Astrocyte (in vitro differentiated cells and primary cell): ENCODE results near the gene SCRN1. TPM values are rescaled to one million over a fixed set of nuclear protein-coding genes. Genes with fewer than 3 reads are reported as not detected.
"Not testable (repeated sequence)": the region's sequence is repeated elsewhere in the genome, so short reads cannot be mapped to it uniquely, and the experiment has no call there.

Source experiments
- DNase-seq: peaks from one replicate; pipeline ENCODE4 v3.0.0-alpha.2; 2010; ENCODE audit warnings: low read depth
- FAIRE-seq: peaks from 2 replicates; lab custom pipeline; 2011; peaks lifted over from hg19 to GRCh38; lab: Jason Lieb, UNC
- H2AFZ ChIP-seq: 2 replicates; pipeline ENCODE4 v1.6.0; 2012; ENCODE audit warnings: low read depth, low read length, inconsistent platforms
- H3K27ac ChIP-seq: 2 replicates; pipeline ENCODE4 v1.5.1; 2011; ENCODE audit warnings: low read depth, low read length, inconsistent platforms
- H3K27me3 ChIP-seq: 2 replicates; pipeline ENCODE4 v1.6.0; 2011; ENCODE audit warnings: low read length, inconsistent platforms; ENCODE audit not compliant: insufficient read depth
- H3K36me3 ChIP-seq: 2 replicates; pipeline ENCODE4 v1.5.1; 2011; ENCODE audit warnings: low read length, inconsistent platforms; ENCODE audit not compliant: insufficient read depth
- H3K4me1 ChIP-seq: 2 replicates; pipeline ENCODE4 v1.5.1; 2011; ENCODE audit warnings: low read length, inconsistent platforms; ENCODE audit not compliant: insufficient read depth
- H3K4me2 ChIP-seq: 2 replicates; pipeline ENCODE4 v1.6.0; 2012; ENCODE audit warnings: low read length, inconsistent platforms
- H3K4me3 ChIP-seq: 2 replicates; pipeline ENCODE4 v1.5.1; 2011; ENCODE audit warnings: low read depth, mild to moderate bottlenecking, low read length, inconsistent platforms; ENCODE audit not compliant: insufficient read depth
- H3K79me2 ChIP-seq: 2 replicates; pipeline ENCODE4 v1.6.0; 2012; ENCODE audit warnings: mild to moderate bottlenecking, low read length, inconsistent platforms; ENCODE audit not compliant: insufficient read depth
- H3K9ac ChIP-seq: 2 replicates; pipeline ENCODE4 v1.6.0; 2012; ENCODE audit warnings: mild to moderate bottlenecking, low read length, inconsistent platforms
- H3K9me3 ChIP-seq: 2 replicates; pipeline ENCODE4 v1.5.1; 2012; ENCODE audit warnings: low read depth, mild to moderate bottlenecking, low read length, inconsistent platforms; ENCODE audit not compliant: insufficient read depth
- H4K20me1 ChIP-seq: 2 replicates; pipeline ENCODE4 v1.6.0; 2012; ENCODE audit warnings: low read length, inconsistent platforms; ENCODE audit not compliant: insufficient read depth
- H3K27ac Mint-ChIP-seq: one replicate; pipeline ENCODE4 v1.8.0; 2021; ENCODE audit warnings: mild to moderate bottlenecking, mixed read lengths; ENCODE audit not compliant: unreplicated experiment
- H3K27me3 Mint-ChIP-seq: one replicate; pipeline ENCODE4 v1.8.0; 2021; ENCODE audit warnings: low read depth, mixed read lengths; ENCODE audit not compliant: unreplicated experiment
- H3K36me3 Mint-ChIP-seq: one replicate; pipeline ENCODE4 v1.8.0; 2021; ENCODE audit warnings: low read depth, mixed read lengths; ENCODE audit not compliant: unreplicated experiment
- H3K4me1 Mint-ChIP-seq: one replicate; pipeline ENCODE4 v1.8.0; 2021; ENCODE audit warnings: low read depth, mixed read lengths; ENCODE audit not compliant: unreplicated experiment
- H3K4me3 Mint-ChIP-seq: one replicate; pipeline ENCODE4 v1.8.0; 2021; ENCODE audit warnings: mild to moderate bottlenecking, moderate library complexity, mixed read lengths; ENCODE audit not compliant: unreplicated experiment
- H3K9me3 Mint-ChIP-seq: one replicate; pipeline ENCODE4 v1.8.0; 2021; ENCODE audit warnings: mild to moderate bottlenecking, mixed read lengths; ENCODE audit not compliant: unreplicated experiment
- EZH2 ChIP-seq: IDR thresholded peaks from 2 replicates; pipeline ENCODE4 v1.6.1; 2012; ENCODE audit warnings: mild to moderate bottlenecking, low read length, inconsistent platforms; ENCODE audit not compliant: insufficient read depth
- total RNA-seq: library from RNA; stranded (reverse); gene quantifications from 2 replicates; pipeline ENCODE4 v1.2.1, GENCODE V29; 2021
- TF ChIP-seq, protein P1 (sequence below): IDR thresholded peaks from 2 replicates; pipeline ENCODE4 v1.5.1; 2011; ENCODE audit warnings: low read depth, mild to moderate bottlenecking, inconsistent platforms, low read length, moderate library complexity; ENCODE audit not compliant: insufficient read depth

The SCRN1 gene
- total RNA-seq, 1 donor from 2014 or later: 116 TPM

DNA sequence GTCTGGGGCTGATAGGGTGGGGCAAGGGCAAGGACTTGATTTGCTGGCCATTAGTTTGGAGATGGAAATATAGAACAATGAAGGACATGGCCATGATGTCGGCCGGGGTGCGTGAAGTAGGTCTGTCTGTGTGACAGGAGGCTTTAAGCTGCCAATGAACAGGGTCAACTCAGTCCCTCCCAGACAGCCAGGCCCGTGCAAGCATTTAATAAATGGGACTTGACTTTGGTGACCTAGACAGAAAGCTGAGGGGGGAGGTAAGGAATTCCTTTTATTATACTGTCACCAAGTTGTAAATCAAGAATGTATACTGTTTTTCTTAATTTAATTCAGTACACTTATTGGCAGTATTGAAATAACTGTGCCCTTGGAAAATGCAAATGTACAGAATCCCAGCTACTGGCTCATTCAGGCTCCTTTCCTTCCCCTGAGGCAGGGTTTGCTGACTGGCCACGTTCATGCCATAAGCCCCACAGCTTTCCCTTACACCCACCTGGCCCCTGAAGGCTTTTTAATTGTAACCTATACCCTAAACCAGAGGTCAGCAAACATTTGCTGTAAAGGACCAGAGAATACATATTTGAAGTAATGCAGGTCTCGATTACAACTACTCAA lies 96.1 kb downstream of the SCRN1 start:
- H3K9me3 ChIP-seq: no peaks in the 10 kb centered on the region
- Mint-ChIP-seq H3K9me3 (peaks cover 5% of the 10 kb centered on the region), H3K27me3 (peaks cover 15% of the 10 kb centered on the region), H3K27ac (no peak overlapping the region), H3K4me3 (no peak overlapping the region), H3K36me3 (peaks cover 8% of the 10 kb centered on the region), H3K4me1 (no peaks in the 10 kb centered on the region)
- H3K4me2 ChIP-seq: no peak overlapping the region
- H3K4me3 ChIP-seq: no peak overlapping the region
- no peak overlapping the region for H3K9ac ChIP-seq
- H3K79me2 ChIP-seq: no peaks in the 10 kb centered on the region
- H3K36me3 ChIP-seq: no peaks in the 10 kb centered on the region
- peaks cover 4% of the 10 kb centered on the region for H3K27me3 ChIP-seq
- FAIRE-seq: no peak
- TF ChIP-seq EZH2: no peak
- TF ChIP-seq, protein P1, sequence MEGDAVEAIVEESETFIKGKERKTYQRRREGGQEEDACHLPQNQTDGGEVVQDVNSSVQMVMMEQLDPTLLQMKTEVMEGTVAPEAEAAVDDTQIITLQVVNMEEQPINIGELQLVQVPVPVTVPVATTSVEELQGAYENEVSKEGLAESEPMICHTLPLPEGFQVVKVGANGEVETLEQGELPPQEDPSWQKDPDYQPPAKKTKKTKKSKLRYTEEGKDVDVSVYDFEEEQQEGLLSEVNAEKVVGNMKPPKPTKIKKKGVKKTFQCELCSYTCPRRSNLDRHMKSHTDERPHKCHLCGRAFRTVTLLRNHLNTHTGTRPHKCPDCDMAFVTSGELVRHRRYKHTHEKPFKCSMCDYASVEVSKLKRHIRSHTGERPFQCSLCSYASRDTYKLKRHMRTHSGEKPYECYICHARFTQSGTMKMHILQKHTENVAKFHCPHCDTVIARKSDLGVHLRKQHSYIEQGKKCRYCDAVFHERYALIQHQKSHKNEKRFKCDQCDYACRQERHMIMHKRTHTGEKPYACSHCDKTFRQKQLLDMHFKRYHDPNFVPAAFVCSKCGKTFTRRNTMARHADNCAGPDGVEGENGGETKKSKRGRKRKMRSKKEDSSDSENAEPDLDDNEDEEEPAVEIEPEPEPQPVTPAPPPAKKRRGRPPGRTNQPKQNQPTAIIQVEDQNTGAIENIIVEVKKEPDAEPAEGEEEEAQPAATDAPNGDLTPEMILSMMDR: no peak
- H3K27ac ChIP-seq: no peak overlapping the region
- H4K20me1 ChIP-seq: no peaks in the 10 kb centered on the region
- DNase-seq: no peak
- no peak overlapping the region for H2AFZ ChIP-seq
- H3K4me1 ChIP-seq: no peaks in the 10 kb centered on the region

DNA sequence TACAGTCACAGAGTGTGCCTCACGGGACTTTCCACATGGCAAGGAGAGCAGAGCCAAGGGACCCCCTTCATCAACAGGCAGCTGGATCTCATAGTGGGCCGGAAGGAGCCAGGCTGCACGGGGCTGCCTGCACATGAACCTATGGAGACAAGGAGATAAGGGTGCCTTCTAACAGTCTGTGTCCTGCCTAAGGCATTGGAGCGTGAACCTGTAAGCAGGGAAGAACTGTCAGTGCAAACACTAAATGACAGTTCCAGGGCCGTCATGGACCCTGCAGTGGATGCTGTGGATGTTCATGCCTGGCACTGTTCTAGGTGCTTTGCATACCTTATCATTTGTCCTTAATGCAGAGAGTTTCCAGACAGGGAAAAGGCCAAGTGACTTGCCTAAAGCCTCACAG lies 97.4 kb downstream of the SCRN1 start:
- DNase-seq: no peak
- Mint-ChIP-seq H3K27me3 (peaks cover 23% of the 10 kb centered on the region), H3K4me1 (no peaks in the 10 kb centered on the region), H3K4me3 (no peak overlapping the region), H3K36me3 (peaks cover 3% of the 10 kb centered on the region), H3K9me3 (no peaks in the 10 kb centered on the region), H3K27ac (no peak overlapping the region)
- Histone ChIP-seq H2AFZ (no peak overlapping the region), H4K20me1 (no peaks in the 10 kb centered on the region), H3K79me2 (no peaks in the 10 kb centered on the region), H3K9me3 (no peaks in the 10 kb centered on the region), H3K4me1 (no peaks in the 10 kb centered on the region), H3K27me3 (peaks cover 4% of the 10 kb centered on the region), H3K36me3 (no peaks in the 10 kb centered on the region), H3K9ac (no peak overlapping the region), H3K4me3 (no peak overlapping the region), H3K4me2 (no peak overlapping the region), H3K27ac (no peak overlapping the region)
- no peak for TF ChIP-seq EZH2
- TF ChIP-seq, protein P1: no peak
- FAIRE-seq: no peak

DNA sequence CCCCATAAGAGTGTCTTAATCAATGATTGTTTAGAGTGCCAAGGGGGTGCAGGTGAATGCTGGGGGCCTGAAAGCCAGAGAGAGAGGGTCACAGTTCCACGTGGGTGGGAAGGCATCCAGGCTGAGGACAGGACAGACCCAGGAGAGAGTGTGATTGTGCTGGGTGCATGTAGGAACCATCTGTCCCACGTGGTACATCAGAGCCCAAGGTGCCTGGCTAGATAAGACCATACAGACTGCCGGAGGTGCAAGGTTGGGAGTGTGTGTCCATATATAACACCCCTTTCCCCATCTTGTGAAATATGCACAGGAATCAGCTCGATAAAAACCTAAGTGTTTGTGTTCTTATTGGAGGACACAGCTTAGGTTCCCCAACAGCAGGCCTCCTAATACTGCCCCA lies 97.8 kb downstream of the SCRN1 start:
- DNase-seq (no peak), FAIRE-seq (no peak)
- no peak overlapping the region for H3K4me3 ChIP-seq
- H3K79me2 ChIP-seq: no peaks in the 10 kb centered on the region
- H3K27ac ChIP-seq: no peak overlapping the region
- Mint-ChIP-seq H3K9me3 (no peaks in the 10 kb centered on the region), H3K4me1 (no peaks in the 10 kb centered on the region), H3K4me3 (no peak overlapping the region), H3K27me3 (peaks cover 26% of the 10 kb centered on the region), H3K27ac (no peak overlapping the region), H3K36me3 (peaks cover 3% of the 10 kb centered on the region)
- no peak overlapping the region for H3K4me2 ChIP-seq
- H3K9me3 ChIP-seq: no peaks in the 10 kb centered on the region
- no peak for TF ChIP-seq EZH2
- TF ChIP-seq, protein P1: no peak
- no peaks in the 10 kb centered on the region for H3K36me3 ChIP-seq
- H4K20me1 ChIP-seq: no peaks in the 10 kb centered on the region
- peaks cover 4% of the 10 kb centered on the region for H3K27me3 ChIP-seq
- H3K4me1 ChIP-seq: no peaks in the 10 kb centered on the region
- no peak overlapping the region for H3K9ac ChIP-seq
- H2AFZ ChIP-seq: no peak overlapping the region

DNA sequence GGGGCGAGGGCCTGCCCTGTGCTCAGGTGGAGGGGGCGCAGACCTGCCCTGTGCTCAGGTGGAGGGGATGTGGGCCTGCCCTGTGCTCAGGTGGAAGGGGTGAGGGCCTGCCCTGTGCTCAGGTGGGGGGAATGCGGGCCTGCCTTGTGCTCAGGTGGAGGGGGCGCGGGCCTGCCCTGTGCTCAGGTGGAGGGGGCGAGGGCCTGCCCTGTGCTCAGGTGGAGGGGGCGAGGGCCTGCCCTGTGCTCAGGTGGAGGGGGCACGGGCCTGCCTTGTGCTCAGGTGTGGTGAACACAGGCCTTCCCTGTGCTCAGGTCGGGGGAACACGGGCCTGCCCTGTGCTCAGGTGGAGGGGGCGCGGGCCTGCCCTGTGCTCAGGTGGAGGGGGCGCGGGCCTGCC lies 98.8 kb downstream of the SCRN1 start:
- H3K9ac ChIP-seq, H2AFZ ChIP-seq, H3K79me2 ChIP-seq, H3K4me3 Mint-ChIP-seq, H4K20me1 ChIP-seq, H3K27ac ChIP-seq, H3K9me3 ChIP-seq, H3K4me1 ChIP-seq, H3K4me1 Mint-ChIP-seq, FAIRE-seq, H3K36me3 ChIP-seq, H3K27me3 ChIP-seq, H3K4me3 ChIP-seq, H3K27ac Mint-ChIP-seq, H3K4me2 ChIP-seq, H3K36me3 Mint-ChIP-seq, H3K9me3 Mint-ChIP-seq, DNase-seq: not testable (repeated sequence)
- peaks cover 26% of the 10 kb centered on the region for H3K27me3 Mint-ChIP-seq
